ENCODE results near the gene CAPN10. TPM values are rescaled to one million over a fixed set of nuclear protein-coding genes. Genes with fewer than 3 reads are reported as not detected.

Gene CAPN10
- total and polyA plus RNA-seq, 2 experiments from 2014 or later, result 10.0 to 29.5 TPM

DNA sequence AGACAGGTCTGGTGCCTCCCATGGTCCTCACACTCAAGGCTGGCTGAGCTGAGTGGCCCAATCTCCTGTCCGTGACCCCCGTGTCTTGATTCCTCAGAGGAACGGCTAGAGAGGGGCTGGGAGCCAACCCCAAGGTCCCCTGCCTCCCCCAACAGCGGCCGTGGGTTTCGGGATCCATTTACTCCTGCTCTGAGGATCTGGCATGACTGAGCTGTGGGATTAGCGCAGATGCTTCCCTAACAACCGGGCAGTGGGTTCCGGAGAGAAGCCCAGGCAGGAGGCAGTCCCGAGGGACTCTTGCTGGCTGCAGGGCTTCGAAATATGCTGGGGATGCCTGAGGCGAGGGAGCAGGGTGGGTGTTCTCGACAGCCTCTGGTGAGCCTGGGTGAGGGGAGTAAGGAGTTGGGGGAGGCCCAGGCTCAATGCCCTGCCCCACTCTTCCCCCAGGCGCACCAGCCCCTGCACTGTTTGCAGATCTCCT, 57.7 kb downstream of the CAPN10 start:
- DNase-seq, result no peak
- Histone ChIP-seq H3K79me2 (ENCODE audit: insufficient read depth) (no peaks in the 10 kb centered on the region), H3K4me1 (ENCODE audit: insufficient read depth) (no peaks in the 10 kb centered on the region), H3K9ac (no peak overlapping the region), H2AFZ (no peak overlapping the region), H3K9me3 (ENCODE audit: low read depth) (no peaks in the 10 kb centered on the region), H3K36me3 (ENCODE audit: low read depth) (no peaks in the 10 kb centered on the region), H3K27ac (no peak overlapping the region), H3K4me2 (ENCODE audit: unreplicated experiment) (no peak overlapping the region), H3K9me2 (ENCODE audit: insufficient read depth) (no peaks in the 10 kb centered on the region), H4K20me1 (ENCODE audit: insufficient read depth) (no peaks in the 10 kb centered on the region), H3K27me3 (replicated peaks; ENCODE audit: insufficient read depth) (peaks cover 14% of the 10 kb centered on the region), H3F3A (ENCODE audit: insufficient read depth) (no peaks in the 10 kb centered on the region), H3K4me3 (no peak overlapping the region)
- WGBS, 2 experiments (ENCODE audit: low coverage in 1 of 2, low lambda C conversion rate in 2 of 2, missing lambda C conversion rate in 2 of 2), result 44 to 46% methylated on average over 13 to 14 of the region's 14 CpGs
- in situ Hi-C loops (cut with MboI), result no loop called here
- TF ChIP-seq EZH2phosphoT487 (IDR thresholded peaks at IDR 0.05; ENCODE audit: insufficient read depth, low read depth) (no peak), EZH2 (IDR thresholded peaks at IDR 0.05; ENCODE audit: insufficient read depth, poor library complexity, severe bottlenecking) (no peak)

DNA sequence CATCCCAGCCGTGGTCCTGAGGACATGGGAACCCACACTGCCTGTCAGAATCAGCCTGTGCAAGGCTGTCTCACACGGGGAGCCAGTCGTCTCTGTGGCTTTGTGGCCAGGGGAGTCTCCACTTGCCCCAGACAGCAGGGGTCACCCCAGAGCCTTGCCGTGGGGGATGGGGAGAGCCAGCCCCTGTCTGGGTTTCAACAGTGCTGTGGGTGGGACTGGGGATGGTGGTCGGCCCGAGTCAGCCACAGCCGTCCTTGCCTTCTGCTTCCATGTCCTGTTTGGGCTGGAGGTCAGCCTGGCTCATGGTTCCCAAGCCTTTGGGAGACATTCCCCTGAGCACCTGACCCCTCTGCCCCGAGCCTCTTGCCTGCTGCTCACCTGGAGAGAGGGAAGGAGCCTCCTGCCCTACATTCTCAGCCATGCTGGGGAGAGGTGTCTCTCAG, 58.3 kb downstream of the CAPN10 start:
- Histone ChIP-seq H3K4me2 (ENCODE audit: unreplicated experiment) (no peak overlapping the region), H3K9me3 (ENCODE audit: low read depth) (no peaks in the 10 kb centered on the region), H3K9me2 (ENCODE audit: insufficient read depth) (no peaks in the 10 kb centered on the region), H3K4me3 (no peak overlapping the region), H2AFZ (no peak overlapping the region), H3F3A (ENCODE audit: insufficient read depth) (no peaks in the 10 kb centered on the region), H3K36me3 (ENCODE audit: low read depth) (no peaks in the 10 kb centered on the region), H3K27me3 (replicated peaks; ENCODE audit: insufficient read depth) (peaks cover 19% of the 10 kb centered on the region), H4K20me1 (ENCODE audit: insufficient read depth) (no peaks in the 10 kb centered on the region), H3K27ac (no peak overlapping the region), H3K9ac (no peak overlapping the region), H3K4me1 (ENCODE audit: insufficient read depth) (no peaks in the 10 kb centered on the region), H3K79me2 (ENCODE audit: insufficient read depth) (no peaks in the 10 kb centered on the region)
- no peak for TF ChIP-seq EZH2phosphoT487 (IDR thresholded peaks at IDR 0.05; ENCODE audit: insufficient read depth, low read depth)
- no peak for TF ChIP-seq EZH2 (IDR thresholded peaks at IDR 0.05; ENCODE audit: insufficient read depth, poor library complexity, severe bottlenecking)
- in situ Hi-C loops (cut with MboI), result no loop called here
- WGBS, 2 experiments (ENCODE audit: low coverage in 1 of 2, low lambda C conversion rate in 2 of 2, missing lambda C conversion rate in 2 of 2), result 38 to 43% methylated on average over 8 of the region's 8 CpGs
- DNase-seq, result no peak

DNA sequence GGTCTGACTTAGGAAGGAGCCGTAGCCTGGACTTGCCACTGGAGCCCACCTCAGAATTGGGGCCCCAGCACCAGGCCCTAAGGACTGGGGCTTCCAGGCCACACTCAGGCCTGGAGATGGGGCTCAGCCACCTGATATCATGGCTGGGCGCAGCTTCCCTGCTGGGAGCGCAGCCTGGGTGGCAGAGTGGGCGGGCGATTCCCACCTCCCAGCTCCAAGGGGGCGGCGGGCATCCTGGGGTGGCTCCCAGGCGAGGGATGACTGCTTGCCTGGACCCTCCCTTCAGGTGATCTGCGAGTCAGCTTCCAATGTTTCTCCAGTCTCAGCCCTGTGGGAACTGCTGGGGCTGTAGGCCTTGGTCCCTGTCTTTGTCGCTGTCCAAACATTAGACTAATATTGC, 58.8 kb downstream of the CAPN10 start:
- in situ Hi-C loops (cut with MboI), result no loop called here
- peaks cover 23% of the 10 kb centered on the region for H3K27me3 ChIP-seq (replicated peaks; ENCODE audit: insufficient read depth)
- WGBS, 2 experiments (ENCODE audit: low coverage in 1 of 2, low lambda C conversion rate in 2 of 2, missing lambda C conversion rate in 2 of 2), result 73 to 79% methylated on average over 3 to 9 of the region's 10 CpGs
- no peaks in the 10 kb centered on the region for H3K36me3 ChIP-seq (ENCODE audit: low read depth)
- H3K9ac ChIP-seq, result no peak overlapping the region
- H3K27ac ChIP-seq, result no peak overlapping the region
- no peak for TF ChIP-seq EZH2 (IDR thresholded peaks at IDR 0.05; ENCODE audit: insufficient read depth, poor library complexity, severe bottlenecking)
- no peak for TF ChIP-seq EZH2phosphoT487 (IDR thresholded peaks at IDR 0.05; ENCODE audit: insufficient read depth, low read depth)
- no peaks in the 10 kb centered on the region for H3K4me1 ChIP-seq (ENCODE audit: insufficient read depth)
- DNase-seq, result no peak
- H3K79me2 ChIP-seq (ENCODE audit: insufficient read depth), result no peaks in the 10 kb centered on the region
- H4K20me1 ChIP-seq (ENCODE audit: insufficient read depth), result no peaks in the 10 kb centered on the region
- H3K9me3 ChIP-seq (ENCODE audit: low read depth), result no peaks in the 10 kb centered on the region
- no peaks in the 10 kb centered on the region for H3K9me2 ChIP-seq (ENCODE audit: insufficient read depth)
- no peak overlapping the region for H3K4me2 ChIP-seq (ENCODE audit: unreplicated experiment)
- no peak overlapping the region for H2AFZ ChIP-seq
- H3K4me3 ChIP-seq, result no peak overlapping the region
- H3F3A ChIP-seq (ENCODE audit: insufficient read depth), result no peaks in the 10 kb centered on the region

DNA sequence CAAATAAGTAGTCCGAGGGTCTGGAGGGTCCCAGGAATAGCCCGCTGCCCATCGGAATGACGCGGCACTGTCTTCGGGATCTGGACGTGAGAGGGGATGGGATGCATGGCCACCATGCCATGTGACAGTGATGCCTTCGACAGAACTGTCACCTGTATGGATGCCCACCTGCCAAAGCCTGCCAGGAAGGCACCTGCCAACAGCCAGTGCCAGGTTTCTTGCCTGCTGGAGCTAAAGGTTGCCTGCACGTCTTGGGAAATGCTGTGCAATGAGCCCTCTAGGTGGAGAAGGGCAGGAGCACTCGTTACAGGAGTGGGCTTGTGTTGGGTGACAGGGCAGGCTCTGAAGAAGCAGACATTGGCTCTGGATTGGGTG, 59.3 kb downstream of the CAPN10 start:
- WGBS, 2 experiments (ENCODE audit: low coverage in 1 of 2, low lambda C conversion rate in 2 of 2, missing lambda C conversion rate in 2 of 2), result 71% methylated on average over 10 of the region's 10 CpGs
- no peaks in the 10 kb centered on the region for H3K9me2 ChIP-seq (ENCODE audit: insufficient read depth)
- H3F3A ChIP-seq (ENCODE audit: insufficient read depth), result no peaks in the 10 kb centered on the region
- H3K4me2 ChIP-seq (ENCODE audit: unreplicated experiment), result no peak overlapping the region
- peaks cover 26% of the 10 kb centered on the region for H3K27me3 ChIP-seq (replicated peaks; ENCODE audit: insufficient read depth)
- H3K4me1 ChIP-seq (ENCODE audit: insufficient read depth), result no peaks in the 10 kb centered on the region
- H3K9ac ChIP-seq, result no peak overlapping the region
- no peak overlapping the region for H3K4me3 ChIP-seq
- no peaks in the 10 kb centered on the region for H4K20me1 ChIP-seq (ENCODE audit: insufficient read depth)
- DNase-seq, result no peak
- H3K27ac ChIP-seq, result no peak overlapping the region
- H2AFZ ChIP-seq, result no peak overlapping the region
- H3K36me3 ChIP-seq (ENCODE audit: low read depth), result no peaks in the 10 kb centered on the region
- no peaks in the 10 kb centered on the region for H3K9me3 ChIP-seq (ENCODE audit: low read depth)
- in situ Hi-C loops (cut with MboI), result no loop called here
- no peaks in the 10 kb centered on the region for H3K79me2 ChIP-seq (ENCODE audit: insufficient read depth)
- TF ChIP-seq EZH2phosphoT487 (IDR thresholded peaks at IDR 0.05; ENCODE audit: insufficient read depth, low read depth) (no peak), EZH2 (IDR thresholded peaks at IDR 0.05; ENCODE audit: insufficient read depth, poor library complexity, severe bottlenecking) (no peak)

Data from GM23248 (cell line).